SW 1271 (cell line): Measurements from ENCODE around the gene TEAD2.
A peak's percentile ranks its signal among the peaks of the same experiment; 100 is the strongest.

ENCODE experiments used
- DNase-seq, 2 experiments: peaks; one replicate each; lab custom pipeline; 2025; lab: John Stamatoyannopoulos, UW

TEAD2 gene

GRCh38 chr19:49348305-49349189 is 13.7 kb downstream of the TEAD2 start:
- no peak for DNase-seq

- DNase-seq: peak; percentile 35 to 51
Observed at GRCh38 chr19:49347835-49348234, 14.4 kb downstream of the TEAD2 start.

- no peak for DNase-seq
Observed at GRCh38 chr19:49347191-49347590, 15.0 kb downstream of the TEAD2 start.

- DNase-seq: no peak
Observed at GRCh38 chr19:49344505-49345423, 17.5 kb downstream of the TEAD2 start.

GRCh38 chr19:49343123-49343522 is 19.1 kb downstream of the TEAD2 start:
- no peak for DNase-seq

- no peak for DNase-seq
Observed at GRCh38 chr19:49342291-49342721, 19.9 kb downstream of the TEAD2 start.

GRCh38 chr19:49340865-49341718 is 21.1 kb downstream of the TEAD2 start:
- no peak for DNase-seq

GRCh38 chr19:49340069-49340864 is 21.9 kb downstream of the TEAD2 start:
- peak in 1 of 2 experiments; percentile 44 for DNase-seq

GRCh38 chr19:49339301-49340068 is 22.7 kb downstream of the TEAD2 start:
- peak in 1 of 2 experiments; percentile 68 for DNase-seq

GRCh38 chr19:49338691-49339300 is 23.4 kb downstream of the TEAD2 start:
- DNase-seq: peak in 1 of 2 experiments; percentile 29

- DNase-seq: no peak
Observed at GRCh38 chr19:49338023-49338677, 24.1 kb downstream of the TEAD2 start.

- no peak for DNase-seq
Observed at GRCh38 chr19:49337267-49338022, 24.8 kb downstream of the TEAD2 start.

- no peak for DNase-seq
Observed at GRCh38 chr19:49336482-49337266, 25.5 kb downstream of the TEAD2 start.

- no peak for DNase-seq
Observed at GRCh38 chr19:49335784-49336481, 26.3 kb downstream of the TEAD2 start.

GRCh38 chr19:49335071-49335783 is 27.0 kb downstream of the TEAD2 start, which contains the start of gene CD37:
Gene CD37, plus strand, starts transcription at chr19:49335406. Its CDS starts 135 bp downstream, at chr19:49335541.
- DNase-seq: no peak

- DNase-seq: no peak
Observed at GRCh38 chr19:49333811-49334288, 28.4 kb downstream of the TEAD2 start.
